GM12874 (cell line): ENCODE results near the gene LDLRAD2.

ENCODE experiments used
- CTCF ChIP-seq: IDR thresholded peaks from 2 replicates; pipeline ENCODE4 v1.5.1; 2011; ENCODE audit warnings: low read depth, mild to moderate bottlenecking, control low read depth, low read length, moderate library complexity; ENCODE audit not compliant: insufficient read depth

LDLRAD2 gene

GRCh38 chr1:21774835-21775549 is 37.1 kb upstream of the LDLRAD2 start:
- TF ChIP-seq CTCF, result no peak

GRCh38 chr1:21775550-21775914 is 36.5 kb upstream of the LDLRAD2 start:
- TF ChIP-seq CTCF, result no peak

- no peak for TF ChIP-seq CTCF
These were observed 36.0 kb upstream of the LDLRAD2 start for GRCh38 chr1:21775985-21776562.

GRCh38 chr1:21778405-21778727 is 33.7 kb upstream of the LDLRAD2 start:
- TF ChIP-seq CTCF, result no peak

- no peak for TF ChIP-seq CTCF
These were observed 32.2 kb upstream of the LDLRAD2 start for GRCh38 chr1:21779613-21780521.

- no peak for TF ChIP-seq CTCF
These were observed 30.2 kb upstream of the LDLRAD2 start for GRCh38 chr1:21781815-21782348.

GRCh38 chr1:21782349-21782867 is 29.7 kb upstream of the LDLRAD2 start:
- TF ChIP-seq CTCF, result peak; percentile 38; the same call in 1 of the 2 replicates
